Measurements from ENCODE around the gene LYST.
"Not testable (repeated sequence)": the region's sequence is repeated elsewhere in the genome, so short reads cannot be mapped to it uniquely, and the experiment has no call there.

The LYST gene

DNA sequence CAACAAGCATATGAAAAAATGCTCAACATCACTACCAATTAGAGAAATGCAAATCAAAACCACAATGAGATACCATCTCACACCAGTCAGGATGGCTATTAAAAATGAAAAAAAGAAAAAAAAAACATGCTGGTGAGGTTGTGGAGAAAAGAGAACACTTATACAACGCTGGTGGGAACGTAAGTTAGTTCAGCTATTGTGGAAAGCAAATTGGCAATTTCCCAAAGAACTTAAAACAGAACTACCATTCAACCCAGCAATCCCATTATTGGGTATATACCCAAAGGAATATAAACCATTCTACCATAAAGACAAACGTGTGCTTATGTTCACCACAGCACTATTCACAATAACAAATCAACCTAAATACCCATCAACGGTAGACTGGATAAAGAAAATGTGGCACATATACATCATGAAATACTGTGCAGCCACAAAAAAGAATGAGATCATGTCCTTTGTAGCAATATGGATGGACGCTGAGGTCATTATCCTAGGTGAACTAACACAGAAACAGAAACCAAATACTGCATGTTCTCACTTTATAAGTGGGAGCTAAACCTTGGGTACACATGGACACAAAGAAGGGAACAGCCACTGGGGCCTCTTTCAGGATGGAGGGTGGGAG, 49.5 kb downstream of the LYST start:
- DNase-seq (ENCODE audit: low spot score) = no peak

DNA sequence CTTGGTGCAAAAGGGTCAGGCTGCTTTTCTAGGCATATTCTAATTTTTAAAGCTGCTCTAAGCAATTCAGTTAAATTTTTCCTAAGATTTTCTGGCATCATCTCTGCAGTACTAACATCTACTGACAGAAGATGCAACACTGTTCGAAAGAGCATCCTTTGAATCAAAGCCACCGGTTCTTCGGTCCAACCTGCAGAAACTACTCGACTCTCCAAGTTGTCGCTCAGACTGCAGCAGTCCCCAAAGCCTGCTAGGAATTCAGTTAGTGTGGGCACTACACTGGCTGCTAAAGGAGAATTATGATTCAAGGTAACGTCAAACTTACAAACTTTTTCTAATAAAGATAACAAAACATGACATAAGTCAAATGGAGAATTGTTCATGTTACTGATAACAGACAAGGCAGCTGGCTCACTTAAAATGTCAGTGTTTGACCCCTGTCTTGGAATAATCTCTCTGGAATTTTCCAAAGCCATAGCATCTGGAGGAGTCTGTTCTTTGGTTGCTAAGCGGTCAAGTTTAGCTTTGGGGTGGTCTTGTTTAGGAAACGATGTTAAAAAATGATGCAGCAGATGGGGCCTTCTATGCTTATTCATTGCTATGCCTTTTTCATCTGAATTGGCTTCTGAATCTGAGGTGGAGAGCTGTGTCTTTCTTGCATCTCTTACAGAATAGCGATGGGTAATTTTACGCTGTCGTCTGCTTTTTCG, 56.9 kb downstream of the LYST start:
- DNase-seq (ENCODE audit: low spot score) = no peak

DNA sequence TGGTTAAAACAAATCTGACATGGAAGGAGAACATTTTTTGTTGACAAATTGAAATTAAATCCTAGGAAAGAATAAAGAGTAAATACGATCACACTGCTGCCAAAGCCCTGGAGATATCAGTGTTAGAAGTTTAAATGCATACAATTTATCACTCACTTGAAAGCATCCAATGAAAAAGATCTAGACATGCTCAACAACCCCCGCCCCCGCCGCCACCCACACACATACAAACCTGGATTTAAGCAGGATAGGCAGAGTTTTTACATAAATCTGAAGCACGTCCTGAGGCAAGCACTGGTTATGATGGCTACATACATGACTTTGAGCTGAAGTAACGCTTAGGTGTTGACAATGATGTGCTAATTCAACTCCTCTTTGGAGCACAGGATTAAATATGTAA, 58.5 kb downstream of the LYST start:
- no peak for DNase-seq (ENCODE audit: low spot score)

DNA sequence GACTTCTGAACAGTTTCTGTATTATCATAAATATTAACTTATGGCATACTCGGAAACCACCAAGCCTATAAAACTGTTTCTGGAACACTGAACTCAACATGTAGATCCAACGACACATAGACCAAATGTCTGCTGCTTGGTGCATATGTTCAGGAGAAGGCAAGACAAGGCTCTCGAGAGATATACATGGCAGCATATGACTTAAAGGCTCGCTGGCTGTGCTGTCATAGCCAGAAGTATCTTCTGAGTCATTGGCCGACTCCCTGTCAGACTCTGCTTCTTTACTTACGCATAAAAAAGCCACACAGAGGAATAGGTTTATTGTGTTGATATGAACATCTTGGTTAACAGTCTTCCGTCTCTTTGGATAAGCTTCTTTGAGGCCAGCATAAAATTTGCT, 60.6 kb downstream of the LYST start:
- no peak for DNase-seq (ENCODE audit: low spot score)

DNA sequence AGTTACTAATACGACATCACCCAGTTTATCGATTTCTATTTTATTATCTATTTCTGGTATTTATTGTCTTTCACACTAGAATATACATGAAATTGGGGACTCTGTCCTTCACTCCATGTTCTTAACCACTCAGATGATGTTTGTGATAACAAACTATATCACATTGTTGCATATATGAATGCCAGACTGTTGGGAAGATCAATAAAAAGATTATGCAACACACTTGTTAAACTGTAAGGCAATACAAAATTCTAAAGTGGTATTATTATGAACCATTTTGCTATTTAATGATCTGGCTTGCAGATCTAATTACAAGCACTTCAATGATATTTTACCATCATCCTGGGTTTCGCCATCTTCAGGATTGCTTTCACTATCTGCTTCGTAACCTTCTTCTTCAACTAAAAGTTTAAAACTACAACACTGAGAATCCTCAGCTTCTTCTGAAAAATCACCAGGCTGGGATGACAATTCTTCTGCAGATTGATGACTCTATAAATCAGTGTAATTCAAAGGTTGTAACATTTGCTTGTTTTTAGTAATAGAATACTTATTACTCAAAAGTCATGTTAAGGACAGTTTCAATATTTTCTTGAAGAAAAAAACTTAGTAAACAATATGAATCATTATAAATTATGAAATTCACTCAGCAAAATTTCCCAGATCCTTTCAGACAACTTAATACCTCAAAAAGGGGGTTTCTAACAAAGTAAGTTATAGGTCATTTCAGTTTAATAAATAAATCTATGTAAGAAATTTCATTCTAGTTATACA, 63.9 kb downstream of the LYST start:
- DNase-seq (ENCODE audit: low spot score) = no peak

DNA sequence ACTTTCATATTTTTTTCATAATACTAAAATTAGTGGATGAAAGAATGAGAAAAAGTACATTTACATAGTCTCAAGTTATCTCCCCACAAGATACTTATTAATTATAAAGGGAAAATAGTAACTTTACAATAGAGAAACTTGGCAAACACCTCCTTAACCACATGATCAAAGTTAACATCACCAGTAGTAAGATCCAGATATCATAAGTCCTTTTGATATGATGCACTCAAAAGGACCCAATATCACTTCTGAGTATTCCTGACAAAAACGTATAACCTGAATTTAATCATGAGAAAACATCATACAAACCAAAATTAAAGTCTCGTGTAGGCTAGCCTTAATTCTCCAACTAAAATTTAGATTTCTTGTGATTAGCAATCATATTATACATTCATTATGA, 67.4 kb downstream of the LYST start:
- DNase-seq (ENCODE audit: low spot score) = no peak

DNA sequence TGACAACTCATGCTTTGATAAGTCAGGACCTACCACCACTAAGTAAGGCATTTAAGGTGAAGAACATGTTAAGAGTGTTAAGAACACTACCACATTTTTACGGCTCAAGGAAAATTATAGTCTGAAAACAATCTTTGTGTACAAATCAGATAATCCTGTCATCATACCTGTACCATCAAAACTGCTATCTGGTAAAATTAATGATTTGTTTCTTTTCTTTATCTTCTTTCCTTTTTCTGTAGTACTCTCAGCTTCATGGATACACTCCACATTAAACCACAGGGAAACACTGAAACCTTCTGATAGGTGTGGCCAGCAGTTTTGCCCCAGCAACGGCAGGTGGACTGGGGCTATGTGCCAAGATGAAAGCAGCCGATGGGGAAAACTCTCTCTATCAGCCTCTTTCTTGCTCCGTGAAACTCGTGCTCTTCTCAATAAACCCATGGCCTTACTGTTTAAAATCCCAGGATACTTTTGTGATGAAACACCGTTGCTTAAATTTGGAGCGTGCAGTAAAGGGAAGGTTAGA, 75.1 kb downstream of the LYST start:
- DNase-seq (ENCODE audit: low spot score) = no peak

DNA sequence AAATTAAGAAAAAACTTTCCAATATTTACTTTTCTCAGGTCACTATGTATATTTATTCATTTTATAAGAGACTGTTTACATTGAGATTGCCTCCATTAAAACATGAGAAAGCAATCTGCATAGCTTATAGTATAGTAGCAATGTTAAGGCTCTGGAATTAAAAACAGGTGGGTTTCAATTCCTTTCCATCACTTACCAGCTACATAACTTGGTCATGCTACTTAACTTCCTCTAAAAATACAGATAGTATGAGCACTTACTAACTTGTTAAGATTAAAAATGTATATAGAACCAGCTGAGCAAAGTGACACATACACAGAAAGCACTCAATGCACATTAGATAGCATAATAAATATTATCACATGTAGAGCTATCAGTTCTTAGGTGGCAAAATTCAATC, 76.6 kb downstream of the LYST start:
- no peak for DNase-seq (ENCODE audit: low spot score)

DNA sequence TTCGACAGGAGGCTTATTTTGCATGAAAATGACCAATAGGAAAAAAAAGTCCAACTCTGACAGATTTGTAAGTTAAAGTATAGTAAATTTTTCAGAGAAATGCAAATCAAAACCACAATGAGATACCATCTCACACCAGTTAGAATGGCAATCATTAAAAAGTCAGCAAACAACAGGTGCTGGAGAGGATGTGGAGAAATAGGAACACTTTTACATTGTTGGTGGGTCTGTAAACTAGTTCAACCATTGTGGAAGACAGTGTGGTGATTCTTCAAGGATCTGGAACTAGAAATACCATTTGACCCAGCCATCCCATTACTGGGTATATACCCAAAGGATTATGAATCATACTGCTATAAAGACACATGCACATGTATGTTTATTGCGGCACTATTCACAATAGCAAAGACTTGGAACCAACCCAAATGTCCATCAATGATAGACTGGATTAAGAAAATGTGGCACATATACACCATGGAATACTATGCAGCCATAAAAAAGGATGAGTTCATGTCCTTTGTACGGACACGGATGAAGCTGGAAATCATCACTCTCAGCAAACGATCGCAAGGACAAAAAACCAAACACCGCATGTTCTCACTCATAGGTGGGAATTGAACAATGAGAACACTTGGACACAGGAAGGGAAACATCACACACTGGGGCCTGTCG, 80.3 kb downstream of the LYST start:
- DNase-seq (ENCODE audit: low spot score) = not testable (repeated sequence)

DNA sequence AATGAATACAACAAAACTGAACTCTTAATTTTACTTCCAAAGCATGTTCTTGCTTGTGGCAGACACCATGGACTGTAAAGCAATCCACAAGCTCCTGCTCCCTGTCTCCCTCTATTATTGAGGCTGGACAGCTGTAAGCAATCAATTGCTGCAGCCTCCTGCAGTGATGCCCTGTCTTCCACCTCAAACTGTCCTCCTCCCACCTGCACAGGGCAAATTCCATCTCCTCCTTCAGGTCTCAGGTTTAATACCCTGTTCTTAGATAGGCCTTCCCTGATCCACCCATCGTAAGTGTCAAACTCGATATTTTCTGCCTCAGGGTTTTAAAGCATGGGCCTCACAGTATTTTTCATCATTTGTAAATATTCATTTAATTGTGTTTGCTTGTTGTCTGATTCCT, 81.8 kb downstream of the LYST start:
- DNase-seq (ENCODE audit: low spot score) = no peak

DNA sequence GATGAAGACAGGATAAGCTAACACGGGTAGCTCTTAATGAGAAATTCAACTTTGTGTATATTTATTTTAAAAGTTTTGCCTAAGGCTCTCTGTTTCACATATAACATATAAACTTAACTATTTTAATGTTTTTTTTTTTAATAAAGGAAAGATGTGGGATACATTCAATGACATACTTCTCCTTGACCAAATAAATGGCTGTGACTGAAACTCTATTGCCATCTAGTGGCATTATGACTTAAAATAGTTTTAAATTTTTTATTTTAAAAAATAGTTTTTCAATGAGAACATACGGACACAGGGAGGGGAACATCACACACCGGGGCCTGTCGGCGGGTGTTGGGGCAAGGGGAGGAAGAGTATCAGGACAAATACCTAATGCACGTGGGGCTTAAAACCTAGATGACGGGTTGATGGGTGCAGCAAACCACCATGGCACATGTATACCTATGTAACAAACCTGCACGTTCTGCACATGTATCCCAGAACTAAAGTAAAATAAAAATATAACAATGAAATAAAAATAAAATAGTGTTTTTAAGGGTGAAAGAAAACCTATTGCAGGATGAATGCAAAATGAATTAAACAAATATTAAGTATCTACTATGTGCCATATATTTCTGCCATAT, 83.4 kb downstream of the LYST start:
- peak; percentile 58 for DNase-seq (ENCODE audit: low spot score)

DNA sequence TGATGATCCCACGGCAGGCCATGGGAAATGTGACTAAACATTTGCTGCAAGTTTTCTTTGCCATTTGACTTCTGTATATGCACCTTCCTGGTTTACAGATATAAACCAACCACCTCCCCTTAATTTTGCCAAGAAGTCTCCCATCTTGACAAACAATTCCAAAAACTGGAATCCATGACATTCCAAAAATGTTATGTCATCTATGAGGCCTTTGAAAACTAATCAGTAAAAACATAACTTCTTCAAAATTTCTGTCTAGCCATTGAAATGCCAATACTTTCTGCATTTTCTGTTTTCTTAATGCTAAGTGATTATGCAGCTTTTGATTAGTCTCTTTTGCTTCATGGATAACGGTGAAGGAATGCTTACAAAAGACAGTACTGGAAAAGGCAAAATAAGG, 84.1 kb downstream of the LYST start:
- peak; percentile 23 for DNase-seq (ENCODE audit: low spot score)

DNA sequence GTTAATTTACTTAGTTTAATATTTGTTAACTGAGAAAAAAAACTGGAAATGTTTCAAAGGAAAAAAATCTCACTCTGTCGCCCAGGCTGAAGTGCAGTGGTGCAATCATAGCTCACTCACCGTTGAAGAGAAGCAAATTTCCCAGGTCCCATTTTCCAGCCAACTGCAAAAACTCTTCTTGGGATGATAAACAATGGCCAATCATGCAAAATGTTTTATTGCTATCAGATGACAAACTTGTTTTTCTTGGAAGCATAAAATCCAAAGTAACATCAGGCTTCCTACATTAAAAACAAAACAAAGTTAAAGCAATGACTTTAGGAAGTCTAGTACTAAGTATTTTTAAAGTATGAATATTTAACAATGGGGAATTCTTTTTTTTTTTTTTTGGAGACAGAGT, 84.9 kb downstream of the LYST start:
- no peak for DNase-seq (ENCODE audit: low spot score)

DNA sequence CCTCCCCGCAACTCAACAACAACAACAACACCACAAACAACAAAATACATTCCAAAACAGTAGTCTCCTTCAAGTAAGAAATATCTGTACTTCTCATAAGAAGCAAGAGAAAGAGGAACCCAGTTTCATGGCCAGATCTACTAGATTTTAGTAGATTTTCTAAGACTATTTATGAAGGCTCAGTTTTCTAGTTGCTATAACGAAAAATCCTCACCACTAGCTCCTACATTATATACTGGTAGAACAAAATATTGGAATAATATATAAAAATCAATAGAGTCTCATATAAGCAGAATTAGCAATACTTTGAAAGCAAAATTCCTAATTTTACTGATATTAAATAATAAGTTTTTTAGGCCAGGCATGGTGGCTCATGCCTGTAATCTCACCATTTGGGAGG, 86.9 kb downstream of the LYST start:
- no peak for DNase-seq (ENCODE audit: low spot score)

DNA sequence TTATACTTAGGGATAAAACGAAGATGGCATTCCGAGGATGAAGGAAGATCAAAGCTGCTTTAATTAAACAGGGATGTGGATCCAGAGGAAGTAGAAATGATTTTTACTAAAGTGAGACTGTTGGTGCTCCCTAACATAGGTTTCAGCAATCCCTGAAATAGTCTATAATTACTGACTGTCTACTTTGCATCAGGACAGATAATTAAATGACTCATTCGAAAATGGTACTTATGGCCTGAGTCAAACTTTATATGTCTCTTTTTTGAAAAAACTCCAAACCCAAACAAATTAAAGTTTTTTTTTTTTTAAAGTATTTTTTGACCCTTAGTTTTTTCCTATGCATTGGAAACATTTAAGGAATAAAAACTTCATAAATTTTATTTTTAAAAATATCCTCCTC, 90.3 kb downstream of the LYST start:
- peak; percentile 11 for DNase-seq (ENCODE audit: low spot score)

DNA sequence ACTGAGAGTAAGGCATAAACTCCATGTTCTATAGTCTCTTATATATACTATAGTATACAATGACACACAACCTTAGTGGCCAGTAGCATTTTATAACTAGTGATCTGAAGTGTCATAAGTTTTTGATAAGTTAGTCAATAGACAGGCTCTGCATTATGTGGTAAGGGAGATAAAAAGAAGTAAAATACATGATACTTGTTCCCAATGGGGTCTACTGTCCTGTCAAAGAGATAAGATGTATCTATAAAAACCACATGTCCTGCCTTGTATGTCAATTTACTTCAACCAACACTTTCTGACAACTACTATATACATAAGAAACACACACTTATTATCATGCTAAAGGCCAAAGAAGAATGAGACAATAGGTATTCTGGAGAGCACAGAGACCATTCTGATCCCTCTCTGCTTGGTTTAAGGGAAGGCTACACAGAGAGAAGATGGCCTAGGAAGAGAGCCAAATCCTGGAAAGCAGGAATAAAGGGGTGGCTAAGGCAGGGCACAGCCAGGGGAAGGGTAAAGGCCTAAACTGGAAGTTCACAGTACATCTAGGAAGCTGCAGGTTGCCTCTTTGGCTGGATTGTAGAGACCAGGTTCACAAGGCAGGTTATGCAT, 91.4 kb downstream of the LYST start:
- no peak for DNase-seq (ENCODE audit: low spot score)

DNA sequence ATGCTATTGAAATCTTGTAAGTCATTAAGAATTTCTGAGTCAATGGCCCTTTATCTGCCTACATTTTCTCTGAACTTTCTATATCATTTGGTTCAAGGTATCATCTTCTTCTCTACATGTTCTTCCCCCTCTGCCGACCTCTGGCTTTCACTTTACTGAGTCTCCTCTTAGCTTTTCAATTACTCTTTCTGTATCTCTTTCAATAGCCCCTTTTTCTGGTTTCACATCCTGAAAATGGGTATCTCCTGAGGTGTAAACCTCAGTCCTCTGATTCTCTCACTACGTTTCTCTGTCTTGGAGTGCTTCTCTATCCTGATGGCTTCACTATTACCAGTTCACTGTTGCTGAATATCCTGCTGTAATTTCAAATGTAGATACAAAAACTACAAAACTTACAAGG, 98.9 kb downstream of the LYST start:
- DNase-seq (ENCODE audit: low spot score) = no peak

DNA sequence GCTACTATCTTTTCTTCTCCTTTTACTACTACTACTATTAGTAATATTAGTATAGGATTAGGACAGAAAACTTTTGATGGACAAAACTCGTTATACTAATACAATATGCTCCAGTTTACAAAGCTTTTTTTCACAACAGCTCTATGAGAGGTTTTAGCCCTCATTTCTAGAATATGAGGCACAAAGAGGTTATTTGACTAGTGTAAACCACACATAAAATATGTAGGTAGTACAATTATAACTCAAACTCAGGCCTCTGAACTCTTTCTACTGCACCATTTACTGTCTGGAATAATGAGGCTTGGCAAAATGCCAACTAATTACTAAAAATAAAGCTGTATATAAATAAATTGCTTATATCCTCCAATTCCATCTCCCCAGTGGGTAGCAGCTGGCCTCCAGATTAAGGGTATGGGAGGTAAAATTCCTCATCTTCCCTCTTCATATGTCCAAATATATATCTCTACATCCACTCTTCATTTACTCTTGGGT, 99.9 kb downstream of the LYST start:
- DNase-seq (ENCODE audit: low spot score) = no peak

DNA sequence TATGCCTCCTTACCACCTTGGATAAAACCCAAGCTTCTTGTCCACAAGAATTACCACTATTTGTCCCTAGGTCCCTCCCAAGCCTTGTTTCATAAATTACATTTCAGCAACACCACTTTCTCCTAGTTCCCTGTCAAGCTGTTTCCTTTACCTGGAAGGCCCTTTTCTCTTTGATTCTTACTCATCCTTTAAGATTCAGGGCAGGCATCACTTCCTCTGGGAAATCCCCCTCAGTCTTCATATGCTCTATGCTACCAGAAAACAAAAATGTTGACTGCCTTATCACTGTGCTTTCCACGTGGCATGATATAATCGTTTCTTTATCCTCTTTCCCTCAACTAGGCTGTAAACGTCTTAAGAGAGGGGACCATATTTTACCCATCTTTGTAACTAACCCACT, 102.7 kb downstream of the LYST start:
- DNase-seq (ENCODE audit: low spot score) = no peak

DNA sequence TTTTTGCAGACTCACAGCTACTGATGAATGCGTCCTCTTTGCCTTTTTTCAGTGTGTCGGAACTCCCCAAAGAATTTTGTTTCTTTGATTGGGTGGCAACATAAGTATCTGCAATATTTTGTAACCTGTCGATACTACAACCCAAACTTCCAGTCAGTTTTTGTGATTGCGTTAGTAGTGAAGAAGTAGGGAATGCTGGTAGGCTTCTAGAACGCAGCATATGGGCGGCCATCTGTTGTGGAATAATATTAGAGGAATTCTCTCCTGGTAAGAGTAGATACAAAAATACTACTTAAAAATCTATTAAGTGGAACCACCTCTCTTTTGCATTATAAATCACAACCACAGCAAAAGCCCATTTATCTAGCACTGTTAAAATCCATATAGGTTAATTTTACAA, 107.4 kb downstream of the LYST start:
- DNase-seq (ENCODE audit: low spot score) = no peak

DNA sequence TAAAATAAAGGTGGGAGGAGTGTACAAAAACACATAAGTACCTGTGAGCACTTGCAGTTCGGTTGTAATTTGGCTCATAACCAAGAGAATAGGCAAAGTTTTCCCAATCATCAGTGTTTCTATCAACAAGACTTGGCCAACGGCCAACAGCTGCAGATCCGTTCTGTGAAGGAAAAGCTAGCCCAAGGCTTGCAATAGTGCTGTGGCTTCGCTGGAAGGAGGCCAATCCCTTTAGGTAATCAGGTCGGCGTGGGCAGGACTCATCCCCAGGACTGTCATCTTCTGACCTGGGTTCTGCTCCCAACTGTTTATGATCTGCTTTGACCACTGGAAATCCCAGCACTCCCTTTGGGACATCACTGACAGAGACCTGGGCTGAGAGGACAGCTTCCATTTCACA, 107.8 kb downstream of the LYST start:
- no peak for DNase-seq (ENCODE audit: low spot score)
